ENCODE data around the gene HNRNPH1. TPM values are rescaled to one million over a fixed set of nuclear protein-coding genes. Genes with fewer than 3 reads are reported as not detected.

HNRNPH1 gene
- total and polyA plus RNA-seq, 2 of the 13 experiments (the other 11 are each of a cell fraction or from before 2014, with no cell fraction given), result 382 to 1,064 TPM

- WGBS (ENCODE audit: low lambda C conversion rate), result 65% methylated on average over 7 of the region's 7 CpGs
- BruUV-seq (replicated peaks), result no TSS peak
- no peak overlapping the region for H3K4me3 ChIP-seq (replicated peaks in 1 of 3; ENCODE audit: insufficient read depth in 1 of 3, low read depth in 2 of 3, low read length in 3 of 3)
- H3K27me3 ChIP-seq (ENCODE audit: control insufficient read depth in 1 of 2, insufficient read depth in 2 of 2, low read length in 2 of 2), result no peaks in the 10 kb centered on the region; a peak in 1 of 5 replicates
- H3K27ac ChIP-seq (ENCODE audit: extremely low read length, insufficient read depth, low read length), result no peak overlapping the region
- H3K4me1 ChIP-seq (ENCODE audit: insufficient read depth, low read length), result no peaks in the 10 kb centered on the region
- in situ Hi-C loops (cut with HindIII; ENCODE audit: extremely low pct_ligation_motif_present, low pct_unique_long_range_greater_than_20kb) (no loop called here), intact Hi-C loops (cut with micrococcal nuclease; ENCODE audit: unreplicated experiment) (no loop called here)
- H3K9me3 ChIP-seq (ENCODE audit: low read length), result no peaks in the 10 kb centered on the region
- peak; percentile 61 for FAIRE-seq
- H3K79me2 ChIP-seq (ENCODE audit: insufficient read depth, low read length), result no peaks in the 10 kb centered on the region
- no peak overlapping the region for H3K9ac ChIP-seq (ENCODE audit: insufficient read depth, low read depth, low read length)
- H3K4me2 ChIP-seq (ENCODE audit: low read depth, low read length), result no peak overlapping the region
- no peaks in the 10 kb centered on the region for H4K20me1 ChIP-seq (ENCODE audit: insufficient read depth, low read length)
- 0 out of 5 replicates have a peak, but pooled peaks cover 0 to 5% of the 10 kb centered on the region in 2 experiments for H3K36me3 ChIP-seq (replicated peaks in 1 of 2; ENCODE audit: control insufficient read depth in 1 of 2, insufficient read depth in 2 of 2, low read length in 2 of 2)
- peak; percentile 62 for DNase-seq (ENCODE audit: low spot score)
- peak; percentile 90 for ATAC-seq
- POLR2A ChIA-PET, result interaction anchor here (0.8 to 1.1 kb wide), 3 partner anchors 9 to 45 kb away, joined by 5 to 6 read pairs (median 5); partner anchors contain the start of genes CBY3 and HNRNPH1
- no peak overlapping the region for H2AFZ ChIP-seq (ENCODE audit: low read length)
- CTCF ChIA-PET (ENCODE audit: low intra/inter-chr PET ratio, low total read pairs), result interaction anchor here (0.7 to 1.2 kb wide), 4 partner anchors 10 to 128 kb away, joined by 3 to 4 read pairs (median 3); no protein-coding TSS in a partner anchor
- TF ChIP-seq ZC3H4 (CRISPR knock-in tag; IDR thresholded peaks at IDR 0.05; ENCODE audit: borderline replicate concordance) (no peak), ZMYM4 (CRISPR knock-in tag; IDR thresholded peaks at IDR 0.05) (0 out of 2 replicates have a peak, but pooled peaks have one; percentile 41), STAG1 (CRISPR knock-in tag; IDR thresholded peaks at IDR 0.05) (peak; percentile 86), ZNF781 (CRISPR knock-in tag; IDR thresholded peaks at IDR 0.05; ENCODE audit: borderline replicate concordance, not compliant biosample characterization) (peak; percentile 16), EP300 (IDR thresholded peaks at IDR 0.05; ENCODE audit: low read depth in 2 of 2, low read length in 2 of 2) (no peak), EP300 (CRISPR knock-in tag; IDR thresholded peaks at IDR 0.05; ENCODE audit: borderline replicate concordance) (no peak), RAD21 (CRISPR knock-in tag; IDR thresholded peaks at IDR 0.05) (peak; percentile 77), ADNP (CRISPR knock-in tag; IDR thresholded peaks at IDR 0.05) (0 out of 2 replicates have a peak, but pooled peaks have one; percentile 12), HNF1B (CRISPR knock-in tag; IDR thresholded peaks at IDR 0.05) (peak; percentile 39; the same call in 1 of the 2 replicates), ATF6 (CRISPR knock-in tag; conservative IDR thresholded peaks at IDR 0.05) (no peak), XRCC5 (optimal IDR thresholded peaks at IDR 0.05; ENCODE audit: low read length) (peak; percentile 72), HOXA3 (CRISPR knock-in tag; IDR thresholded peaks at IDR 0.05) (peak; percentile 10; the same call in 1 of the 2 replicates), ZNF572 (CRISPR knock-in tag; IDR thresholded peaks at IDR 0.05) (0 out of 2 replicates have a peak, but pooled peaks have one; percentile 14), TBP (CRISPR knock-in tag; IDR thresholded peaks at IDR 0.05) (no peak), SMC3 (IDR thresholded peaks at IDR 0.05; ENCODE audit: low read length) (peak; percentile 94), JUND (CRISPR knock-in tag; IDR thresholded peaks at IDR 0.05) (no peak), FOXA1 (IDR thresholded peaks at IDR 0.05) (no peak), FOXA1 (CRISPR knock-in tag; IDR thresholded peaks at IDR 0.05) (0 out of 2 replicates have a peak, but pooled peaks have one; percentile 6), FOXA3 (CRISPR knock-in tag; IDR thresholded peaks at IDR 0.05) (peak; percentile 22; the same call in 1 of the 2 replicates), SALL1 (CRISPR knock-in tag; IDR thresholded peaks at IDR 0.05) (peak; percentile 47; the same call in 1 of the 2 replicates), TEAD3 (CRISPR knock-in tag; optimal IDR thresholded peaks at IDR 0.05; ENCODE audit: borderline replicate concordance) (peak; percentile 28), HMGXB4 (CRISPR knock-in tag; IDR thresholded peaks at IDR 0.05; ENCODE audit: borderline replicate concordance in 1 of 2, low read depth in 1 of 2) (peak; percentile 48 to 70; a peak in 2 of 4 replicates)
Observed at GRCh38 chr5:179668391-179668790, 44.9 kb upstream of the HNRNPH1 start.

Measured in HepG2 (cell line).